HG02973 (cell line): Measurements from ENCODE around the gene COL4A6.
A peak's percentile ranks its signal among the peaks of the same experiment; 100 is the strongest.

Experiments used
- ATAC-seq: cut with Tn5 transposase; IDR thresholded peaks from one replicate; pipeline ENCODE4 v1.9.1; 2021; ENCODE audit warnings: moderate library complexity; ENCODE audit not compliant: unreplicated experiment

COL4A6 gene

DNA sequence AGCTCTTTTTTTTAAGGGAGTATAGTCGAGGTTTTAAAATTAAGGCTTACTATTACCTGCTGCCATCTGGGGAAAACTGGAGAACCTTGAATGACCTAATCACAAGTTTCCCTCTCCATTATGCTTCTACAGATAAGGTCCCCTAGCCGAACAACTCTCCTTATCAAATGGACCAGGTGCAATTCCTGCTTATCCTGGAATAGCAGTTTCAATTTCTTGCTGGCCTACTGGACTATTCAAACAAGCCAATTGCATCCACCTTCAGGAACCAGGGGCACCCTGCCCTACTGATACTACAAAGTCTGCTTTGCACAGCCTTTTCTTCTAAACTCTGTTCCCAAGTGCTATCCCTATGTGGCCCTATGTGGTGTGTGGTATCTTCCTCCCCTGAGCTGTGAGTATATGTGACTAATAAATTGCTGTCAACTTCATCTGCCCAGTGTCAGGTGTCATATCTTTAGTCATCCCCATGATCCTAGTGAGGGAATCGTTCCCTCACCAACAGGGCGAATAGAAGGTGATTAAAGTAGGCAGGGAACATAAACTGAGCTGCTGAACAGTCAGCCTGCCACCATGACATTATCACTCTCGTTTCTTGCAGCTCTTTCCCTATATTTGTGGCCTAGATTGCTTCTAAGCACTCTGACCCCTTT is 218.1 kb downstream of the COL4A6 start:
- no peak for ATAC-seq

- ATAC-seq = no peak
These were observed 220.3 kb downstream of the COL4A6 start for GRCh38 chrX:108217876-108218275.

- no peak for ATAC-seq
These were observed 221.2 kb downstream of the COL4A6 start for GRCh38 chrX:108216919-108217571.

GRCh38 chrX:108216405-108216804 is 221.8 kb downstream of the COL4A6 start:
- ATAC-seq = no peak

DNA sequence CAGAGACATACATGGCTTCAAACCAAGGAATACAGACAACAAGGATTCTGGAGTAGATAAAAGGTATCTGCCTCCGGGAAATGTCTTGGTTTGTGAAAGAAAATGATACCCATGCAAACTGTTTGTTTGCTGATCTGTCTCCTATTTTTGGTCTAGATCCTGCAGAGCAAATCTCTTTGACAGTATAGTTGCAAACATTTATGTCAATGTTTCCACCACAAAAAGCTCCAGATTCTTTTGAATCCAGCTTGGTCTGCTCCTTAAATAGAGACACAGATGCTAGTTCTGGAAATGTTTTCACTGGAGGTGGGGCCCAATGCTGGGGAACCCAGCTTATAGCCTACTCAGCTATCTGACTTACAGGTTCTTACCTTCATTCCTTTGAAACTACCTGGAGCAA is 226.9 kb downstream of the COL4A6 start:
- ATAC-seq = no peak

GRCh38 chrX:108209006-108209554 is 229.1 kb downstream of the COL4A6 start:
- ATAC-seq = no peak

- ATAC-seq = no peak
These were observed 234.7 kb downstream of the COL4A6 start for GRCh38 chrX:108203540-108203939.

- ATAC-seq = peak; percentile 62
These were observed 238.5 kb downstream of the COL4A6 start for GRCh38 chrX:108199691-108200090.

- no peak for ATAC-seq
These were observed 239.2 kb downstream of the COL4A6 start for GRCh38 chrX:108199041-108199440.

DNA sequence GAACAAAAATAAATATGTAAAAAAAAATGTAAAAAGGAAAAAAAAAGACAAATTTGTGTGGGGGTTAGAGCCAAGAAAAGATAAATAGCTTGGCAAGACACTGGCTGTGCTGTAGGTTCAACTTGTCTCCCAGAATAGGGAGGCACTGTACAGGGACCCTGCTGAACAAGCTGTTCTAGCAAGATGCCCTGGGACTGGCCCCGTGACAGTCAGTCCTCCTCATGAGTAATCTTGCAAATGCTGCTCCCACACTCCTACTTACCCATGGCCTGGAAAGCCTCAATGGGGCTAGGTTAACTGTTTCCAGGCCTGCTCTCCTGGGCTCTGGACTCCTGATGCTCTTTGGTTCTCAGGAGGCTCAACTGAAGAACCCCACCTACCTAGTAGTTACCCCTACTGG is 239.8 kb downstream of the COL4A6 start:
- no peak for ATAC-seq

DNA sequence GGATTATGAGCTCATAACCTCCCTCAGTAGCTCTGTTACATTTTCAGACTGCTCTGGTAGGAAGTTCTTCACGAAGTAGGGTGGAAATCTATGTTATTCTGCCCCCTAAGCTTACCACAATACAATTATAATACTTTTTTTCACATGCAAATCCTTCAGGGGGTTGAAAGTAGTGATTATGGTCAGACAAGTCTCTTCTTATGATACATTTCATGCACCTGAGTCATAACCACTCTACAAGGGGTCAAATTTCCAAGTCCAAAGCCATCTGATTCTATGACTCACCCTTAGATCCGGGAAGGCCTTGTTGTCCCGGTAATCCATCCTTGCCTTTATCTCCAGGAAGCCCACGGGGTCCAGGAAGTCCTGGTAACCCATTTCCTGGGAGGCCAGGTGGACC is 251.4 kb downstream of the COL4A6 start:
- ATAC-seq = no peak

DNA sequence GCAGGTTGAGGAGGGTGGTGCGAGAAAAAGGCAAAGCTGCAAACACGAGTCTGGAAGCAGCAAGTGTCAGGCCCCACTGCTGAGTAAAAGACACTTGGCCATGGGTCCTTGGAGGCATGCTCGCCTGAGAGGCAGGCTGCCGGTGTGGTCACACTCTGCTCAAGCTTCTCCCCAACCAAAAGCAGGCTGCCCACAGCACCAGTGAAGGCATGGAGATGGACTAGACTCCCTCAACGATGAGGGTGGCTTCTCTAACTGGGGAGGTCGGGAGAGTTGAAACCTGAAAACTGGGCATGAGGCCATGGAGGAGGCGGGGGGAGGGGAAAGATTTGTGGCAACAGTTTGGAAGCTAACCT is 260.1 kb downstream of the COL4A6 start:
- no peak for ATAC-seq

- ATAC-seq = no peak
These were observed 260.7 kb downstream of the COL4A6 start for GRCh38 chrX:108177351-108178142.

DNA sequence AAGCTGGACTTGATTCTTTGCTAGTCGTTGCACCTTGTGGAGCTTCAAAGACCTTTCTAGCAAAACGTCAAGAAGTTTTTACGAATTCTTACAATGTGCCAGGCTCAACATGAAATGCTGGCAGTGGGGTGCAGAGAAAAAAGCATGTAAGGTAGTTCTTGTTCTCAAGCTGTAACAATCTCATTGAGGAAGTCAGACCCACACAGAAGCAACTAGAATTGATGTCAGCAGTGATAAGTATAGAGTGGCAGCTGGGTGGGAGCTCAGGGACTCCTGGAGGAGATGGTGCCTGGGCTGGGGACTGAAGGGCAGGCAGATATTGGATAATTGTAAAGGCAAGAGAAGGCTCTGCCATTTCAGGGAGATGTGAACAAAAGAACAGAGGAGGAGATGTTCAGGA is 264.3 kb downstream of the COL4A6 start:
- no peak for ATAC-seq

DNA sequence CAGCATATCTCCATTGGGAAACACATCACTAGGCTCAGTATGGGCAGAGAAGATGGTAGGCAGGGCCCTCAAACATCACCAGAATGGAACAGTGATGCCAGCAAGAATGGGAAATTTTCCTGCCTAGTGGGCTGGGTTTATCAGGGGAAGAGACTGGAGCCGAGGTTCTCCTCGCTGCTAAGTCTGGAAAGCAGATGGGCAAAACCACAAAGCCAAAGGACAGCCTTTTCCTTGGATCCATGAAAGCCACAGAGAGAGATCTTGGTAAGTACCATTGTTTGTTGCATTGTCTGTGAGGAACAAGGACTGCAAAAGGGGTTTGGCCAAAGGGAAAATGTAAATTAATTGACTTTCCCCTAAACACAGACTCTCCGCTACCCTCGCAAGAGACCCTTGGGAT is 266.6 kb downstream of the COL4A6 start:
- ATAC-seq = no peak

- ATAC-seq = no peak
These were observed 268.5 kb downstream of the COL4A6 start for GRCh38 chrX:108169768-108170167.

DNA sequence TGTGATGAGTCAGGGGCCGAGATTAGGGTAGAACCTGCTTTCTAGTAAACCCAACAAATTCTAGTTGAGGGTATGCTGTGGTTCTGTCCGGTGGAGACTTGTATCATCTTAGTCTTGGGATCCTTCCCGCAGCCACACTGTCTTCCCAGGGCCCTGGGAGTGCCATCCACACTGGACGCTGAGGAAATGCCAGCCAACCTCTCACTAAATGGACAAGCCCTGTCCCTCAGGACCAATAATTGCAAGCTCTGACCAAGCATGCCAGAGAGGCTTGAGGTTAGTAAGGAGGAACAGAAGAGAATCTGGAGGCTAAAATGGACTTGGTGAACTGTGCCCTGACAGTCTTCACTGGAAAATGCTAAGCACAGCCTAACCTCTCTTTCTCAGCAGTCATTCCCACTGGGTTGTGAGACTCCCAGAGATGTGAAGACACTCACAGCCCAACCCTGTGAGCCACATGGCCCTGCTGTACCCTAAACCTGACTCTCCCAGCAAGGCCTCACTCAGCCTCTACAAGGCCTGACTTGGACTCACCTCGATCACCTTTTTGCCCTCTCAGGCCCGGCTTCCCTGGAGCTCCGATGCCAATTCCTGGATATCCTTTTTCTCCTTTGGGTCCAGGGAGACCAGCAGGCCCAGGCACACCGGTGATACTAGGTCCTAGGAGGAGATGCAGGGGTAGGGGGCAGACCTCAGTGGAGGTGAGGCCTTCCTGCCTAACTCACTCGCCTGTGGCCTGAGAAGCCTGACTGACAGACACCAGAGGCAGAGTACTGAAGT is 269.1 kb downstream of the COL4A6 start:
- ATAC-seq = no peak

GRCh38 chrX:108167211-108167872 is 270.9 kb downstream of the COL4A6 start:
- no peak for ATAC-seq

- ATAC-seq = no peak
These were observed 272.7 kb downstream of the COL4A6 start for GRCh38 chrX:108165383-108166111.
